HCT116 (cell line): ENCODE results near the gene PXMP4. TPM values are rescaled to one million over a fixed set of nuclear protein-coding genes. Genes with fewer than 3 reads are reported as not detected.

Source experiments
- ATAC-seq: fragments of 200-7000 bp; cut with Tn5 transposase; 2 replicates; pipeline ENCODE4 v1.9.1; 2020; ENCODE audit warnings: mild to moderate bottlenecking, moderate library complexity
- BruUV-seq: library from RNA; stranded (reverse); fragments of 400-500 nt; replicated peaks from 2 replicates; lab custom pipeline; 2021; lab: Mats Ljungman, UMichigan
- CTCF ChIA-PET: fragments of 300-600 bp; sonication (Branson Sonifier 250); formaldehyde crosslinking; loops from one replicate; lab custom pipeline; 2021; ENCODE audit warnings: antibody characterized with exemption; lab: Charles Lee
- POLR2A ChIA-PET: fragments of 300-600, 350-600 bp; sonication (Branson Sonifier 250); formaldehyde crosslinking; loops from one replicate; lab custom pipeline; 2021; ENCODE audit warnings: antibody characterized with exemption; lab: Charles Lee
- RAD21 ChIA-PET, 2 experiments: fragments of 300-600 bp; sonication (Branson Sonifier 250); formaldehyde crosslinking; loops; one replicate each; lab custom pipeline; 2023; ENCODE audit warnings: low total read pairs in 2 of 2; ENCODE audit not compliant: uncharacterized antibody in 2 of 2, unreplicated experiment in 2 of 2, low non-redundant PET in 1 of 2; lab: Charles Lee
- DNase-seq: peaks from one replicate; pipeline ENCODE4 v3.0.0-alpha.2; 2010; ENCODE audit warnings: low read depth, low spot score
- H2AFZ ChIP-seq: fragments of 200-600 bp; shearing (Covaris generic), sonication (generic); 2 replicates; pipeline ENCODE4 v1.6.1; 2017; ENCODE audit warnings: low read depth, mixed run types, mixed read lengths, antibody characterized with exemption, low read length; ENCODE audit not compliant: poor library complexity, severe bottlenecking
- H3K27ac ChIP-seq: 2 replicates; pipeline ENCODE4 v1.5.1; 2012; ENCODE audit warnings: low read depth, low read length
- H3K27me3 ChIP-seq: fragments of 200-600 bp; sonication (generic); 2 replicates; pipeline ENCODE4 v1.6.1; 2016; ENCODE audit warnings: mixed run types, low read length, mixed read lengths; ENCODE audit not compliant: insufficient read depth
- H3K36me3 ChIP-seq, 2 experiments: fragments of 200-500 bp in 1 of 2; fragments of 200-600 bp in 1 of 2; sonication (Bioruptor generic) in 1 of 2; sonication (generic) in 1 of 2; 2 replicates each; pipeline versions ENCODE4 v1.5.1 to v1.6.1; 2014 to 2016; ENCODE audit warnings: low read length in 2 of 2, inconsistent platforms in 1 of 2, mixed read lengths in 1 of 2, mixed run types in 1 of 2; ENCODE audit not compliant: insufficient read depth in 2 of 2, control insufficient read depth in 1 of 2
- H3K4me1 ChIP-seq, 2 experiments: fragments of 200-600 bp in 1 of 2; sonication (generic) in 1 of 2; 2 replicates each; pipeline versions ENCODE4 v1.5.1 to v1.6.1; 2012 to 2017; ENCODE audit warnings: low read length in 2 of 2, inconsistent platforms in 1 of 2, mild to moderate bottlenecking in 1 of 2, mixed read lengths in 1 of 2, mixed run types in 1 of 2, moderate library complexity in 1 of 2; ENCODE audit not compliant: insufficient read depth in 2 of 2, control insufficient read depth in 1 of 2
- H3K4me2 ChIP-seq: fragments of 200-600 bp; sonication (generic); 2 replicates; pipeline ENCODE4 v1.6.1; 2017; ENCODE audit warnings: mixed run types, low read length, mixed read lengths
- H3K4me3 ChIP-seq, 2 experiments: fragments of 200-600 bp in 1 of 2; sonication (generic) in 1 of 2; replicated peaks in 1 of 2; 2 replicates each; pipeline ENCODE4 v1.5.1; 2011 to 2016; ENCODE audit warnings: low read length in 2 of 2, control low read depth in 1 of 2, low read depth in 1 of 2, mild to moderate bottlenecking in 1 of 2, mixed read lengths in 1 of 2, mixed run types in 1 of 2
- H3K79me2 ChIP-seq: fragments of 200-600 bp; sonication (generic); 2 replicates; pipeline ENCODE4 v1.6.1; 2017; ENCODE audit warnings: mild to moderate bottlenecking, mixed run types, low read length, moderate library complexity, mixed read lengths; ENCODE audit not compliant: insufficient read depth
- H3K9ac ChIP-seq: fragments of 200-600 bp; sonication (generic); 2 replicates; pipeline ENCODE4 v1.6.1; 2016; ENCODE audit warnings: low read length, mixed read lengths
- H3K9me2 ChIP-seq: fragments of 200-600 bp; sonication (generic), shearing (Covaris generic); 2 replicates; pipeline ENCODE4 v1.6.1; 2017; ENCODE audit warnings: mixed run types, mild to moderate bottlenecking, moderate library complexity; ENCODE audit not compliant: insufficient read depth
- H3K9me3 ChIP-seq, 2 experiments: fragments of 200-500 bp in 1 of 2; fragments of 200-600 bp in 1 of 2; sonication (Bioruptor generic) in 1 of 2; sonication (generic) in 1 of 2; 2 replicates each; pipeline ENCODE4 v1.6.1; 2014 to 2017; ENCODE audit warnings: low read length in 2 of 2, mixed read lengths in 2 of 2, inconsistent platforms in 1 of 2, low read depth in 1 of 2, mild to moderate bottlenecking in 1 of 2, mixed run types in 1 of 2, moderate library complexity in 1 of 2; ENCODE audit not compliant: control insufficient read depth in 1 of 2, insufficient read depth in 1 of 2
- H4K20me1 ChIP-seq: fragments of 200-600 bp; sonication (generic), shearing (Covaris generic); 2 replicates; pipeline ENCODE4 v1.6.1; 2017; ENCODE audit warnings: mixed run types, mild to moderate bottlenecking, moderate library complexity; ENCODE audit not compliant: insufficient read depth
- ATF3 ChIP-seq: IDR thresholded peaks from 2 replicates; pipeline ENCODE4 v1.6.1; 2012
- CBX3 ChIP-seq: IDR thresholded peaks from 2 replicates; pipeline ENCODE4 v1.6.1; 2012; ENCODE audit warnings: low read depth
- EGR1 ChIP-seq: IDR thresholded peaks from 2 replicates; pipeline ENCODE4 v1.6.1; 2012; ENCODE audit warnings: low read depth
- EZH2phosphoT487 ChIP-seq: fragments of 200-600 bp; IDR thresholded peaks from 2 replicates; pipeline ENCODE4 v1.6.1; 2018; ENCODE audit warnings: antibody characterized with exemption, borderline replicate concordance
- FOSL1 ChIP-seq: IDR thresholded peaks from 2 replicates; pipeline ENCODE4 v1.6.1; 2012; ENCODE audit warnings: low read depth
- JUND ChIP-seq: IDR thresholded peaks from 2 replicates; pipeline ENCODE4 v1.6.1; 2012
- RAD21 ChIP-seq: IDR thresholded peaks from 2 replicates; pipeline ENCODE4 v1.6.1; 2012; ENCODE audit warnings: low read depth, mild to moderate bottlenecking
- SIN3A ChIP-seq: IDR thresholded peaks from 2 replicates; pipeline ENCODE4 v1.6.1; 2012; ENCODE audit warnings: low read depth
- SP1 ChIP-seq: IDR thresholded peaks from 2 replicates; pipeline ENCODE4 v1.6.1; 2012; ENCODE audit warnings: low read depth
- TCF7L2 ChIP-seq: IDR thresholded peaks from 2 replicates; pipeline ENCODE4 v1.7.0; 2011; ENCODE audit warnings: borderline replicate concordance, inconsistent platforms; ENCODE audit not compliant: insufficient read depth, insufficient read length; ENCODE audit errors: extremely low read depth
- intact Hi-C: fragments of 100-400 bp; cut with micrococcal nuclease; formaldehyde crosslinking; loops from 2 replicates; pipeline ENCODE4 v1.10.0; 2022
- total RNA-seq: library from RNA; stranded (reverse); gene quantifications from one replicate; pipeline ENCODE4 v1.2.1, GENCODE V29; 2021; ENCODE audit not compliant: unreplicated experiment
- TF ChIP-seq, protein P1 (sequence below), 3 experiments: fragments of 200-600 bp in 1 of 3; sonication (generic) in 1 of 3; IDR thresholded peaks in 2 of 3; conservative IDR thresholded peaks in 1 of 3; 2 replicates each; pipeline ENCODE4 v1.5.1; 2012 to 2017; ENCODE audit warnings: low read depth in 2 of 3, low read length in 2 of 3, antibody characterized with exemption in 1 of 3, borderline replicate concordance in 1 of 3, control low read depth in 1 of 3, mild to moderate bottlenecking in 1 of 3, mixed read lengths in 1 of 3, mixed run types in 1 of 3, moderate library complexity in 1 of 3; ENCODE audit not compliant: insufficient read depth in 1 of 3
- TF ChIP-seq, protein P2 (sequence below): IDR thresholded peaks from 2 replicates; pipeline ENCODE4 v1.6.1; 2012
- TF ChIP-seq, protein P3 (sequence below): IDR thresholded peaks from 2 replicates; pipeline ENCODE4 v1.6.1; 2011; ENCODE audit warnings: mild to moderate bottlenecking, low read length, moderate library complexity; ENCODE audit not compliant: insufficient replicate concordance; ENCODE audit errors: extremely low read depth

PXMP4 gene
- total RNA-seq, 1 experiment from 2014 or later, result 9.6 TPM

- TF ChIP-seq JUND (no peak), ATF3 (no peak), FOSL1 (no peak), EZH2phosphoT487 (no peak), EGR1 (no peak), CBX3 (no peak)
- TF ChIP-seq, protein P1, sequence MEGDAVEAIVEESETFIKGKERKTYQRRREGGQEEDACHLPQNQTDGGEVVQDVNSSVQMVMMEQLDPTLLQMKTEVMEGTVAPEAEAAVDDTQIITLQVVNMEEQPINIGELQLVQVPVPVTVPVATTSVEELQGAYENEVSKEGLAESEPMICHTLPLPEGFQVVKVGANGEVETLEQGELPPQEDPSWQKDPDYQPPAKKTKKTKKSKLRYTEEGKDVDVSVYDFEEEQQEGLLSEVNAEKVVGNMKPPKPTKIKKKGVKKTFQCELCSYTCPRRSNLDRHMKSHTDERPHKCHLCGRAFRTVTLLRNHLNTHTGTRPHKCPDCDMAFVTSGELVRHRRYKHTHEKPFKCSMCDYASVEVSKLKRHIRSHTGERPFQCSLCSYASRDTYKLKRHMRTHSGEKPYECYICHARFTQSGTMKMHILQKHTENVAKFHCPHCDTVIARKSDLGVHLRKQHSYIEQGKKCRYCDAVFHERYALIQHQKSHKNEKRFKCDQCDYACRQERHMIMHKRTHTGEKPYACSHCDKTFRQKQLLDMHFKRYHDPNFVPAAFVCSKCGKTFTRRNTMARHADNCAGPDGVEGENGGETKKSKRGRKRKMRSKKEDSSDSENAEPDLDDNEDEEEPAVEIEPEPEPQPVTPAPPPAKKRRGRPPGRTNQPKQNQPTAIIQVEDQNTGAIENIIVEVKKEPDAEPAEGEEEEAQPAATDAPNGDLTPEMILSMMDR (IDR thresholded peaks at IDR 0.05 in 2 of 3, conservative IDR thresholded peaks at IDR 0.05 in 1 of 3; ENCODE audit: borderline replicate concordance in 1 of 3, insufficient read depth in 1 of 3, low read depth in 2 of 3, low read length in 2 of 3), result no peak
Measured at GRCh38 chr20:33668466-33669155, 51.5 kb downstream of the PXMP4 start (continued).

- Histone ChIP-seq H3K27ac (no peak overlapping the region; the same call in 1 of the 2 replicates), H3K79me2 (peaks cover 14% of the 10 kb centered on the region; the same call in 1 of the 2 replicates), H3K4me2 (no peak overlapping the region), H3K9me3 (no peaks in the 10 kb centered on the region), H3K36me3 (peaks cover 10 to 23% of the 10 kb centered on the region in 2 experiments; a peak in 3 of 4 replicates), H3K9me2 (no peaks in the 10 kb centered on the region), H4K20me1 (no peaks in the 10 kb centered on the region), H3K4me3 (no peak overlapping the region), H3K9ac (no peak overlapping the region), H3K27me3 (no peaks in the 10 kb centered on the region), H3K4me1 (peaks cover 12 to 23% of the 10 kb centered on the region in 2 experiments), H2AFZ (no peak overlapping the region)
- POLR2A ChIA-PET, result no interaction called here
- DNase-seq (no peak), ATAC-seq (peak; percentile 35)
- no TSS peak for BruUV-seq
- TF ChIP-seq, protein P2, sequence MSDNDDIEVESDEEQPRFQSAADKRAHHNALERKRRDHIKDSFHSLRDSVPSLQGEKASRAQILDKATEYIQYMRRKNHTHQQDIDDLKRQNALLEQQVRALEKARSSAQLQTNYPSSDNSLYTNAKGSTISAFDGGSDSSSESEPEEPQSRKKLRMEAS, result no peak
- TF ChIP-seq EZH2phosphoT487 (no peak), SP1 (no peak), ATF3 (no peak), SIN3A (no peak), RAD21 (peak; percentile 55), TCF7L2 (no peak)
- TF ChIP-seq, protein P3, sequence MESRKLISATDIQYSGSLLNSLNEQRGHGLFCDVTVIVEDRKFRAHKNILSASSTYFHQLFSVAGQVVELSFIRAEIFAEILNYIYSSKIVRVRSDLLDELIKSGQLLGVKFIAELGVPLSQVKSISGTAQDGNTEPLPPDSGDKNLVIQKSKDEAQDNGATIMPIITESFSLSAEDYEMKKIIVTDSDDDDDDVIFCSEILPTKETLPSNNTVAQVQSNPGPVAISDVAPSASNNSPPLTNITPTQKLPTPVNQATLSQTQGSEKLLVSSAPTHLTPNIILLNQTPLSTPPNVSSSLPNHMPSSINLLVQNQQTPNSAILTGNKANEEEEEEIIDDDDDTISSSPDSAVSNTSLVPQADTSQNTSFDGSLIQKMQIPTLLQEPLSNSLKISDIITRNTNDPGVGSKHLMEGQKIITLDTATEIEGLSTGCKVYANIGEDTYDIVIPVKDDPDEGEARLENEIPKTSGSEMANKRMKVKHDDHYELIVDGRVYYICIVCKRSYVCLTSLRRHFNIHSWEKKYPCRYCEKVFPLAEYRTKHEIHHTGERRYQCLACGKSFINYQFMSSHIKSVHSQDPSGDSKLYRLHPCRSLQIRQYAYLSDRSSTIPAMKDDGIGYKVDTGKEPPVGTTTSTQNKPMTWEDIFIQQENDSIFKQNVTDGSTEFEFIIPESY, result no peak
- TF ChIP-seq, protein P1 (IDR thresholded peaks at IDR 0.05 in 2 of 3, conservative IDR thresholded peaks at IDR 0.05 in 1 of 3; ENCODE audit: borderline replicate concordance in 1 of 3, insufficient read depth in 1 of 3, low read depth in 2 of 3, low read length in 2 of 3), result peak in 2 of 3 experiments; percentile 74 to 76; a peak in 4 of 6 replicates
- RAD21 ChIA-PET, result interaction anchor here (0.5 to 1.1 kb wide), 3 partner anchors 266 to 1028 kb away, joined by 3 to 10 read pairs (median 4); partner anchors contain the start of gene CDK5RAP1 (in 1 of the 2)
- intact Hi-C loops, result loop anchor here (5.0 kb wide), 1 partner anchor 211 kb away; no protein-coding TSS in a partner anchor
- CTCF ChIA-PET, result interaction anchor here (0.7 to 0.9 kb wide), 3 partner anchors 12 to 210 kb away, joined by 3 to 4 read pairs (median 3); no protein-coding TSS in a partner anchor
Measured at GRCh38 chr20:33667676-33668465, 52.2 kb downstream of the PXMP4 start.
